Small intestine (tissue), 7 donors: ENCODE results near the gene IGF1R. TPM values are rescaled to one million over a fixed set of nuclear protein-coding genes. Genes with fewer than 3 reads are reported as not detected.
A peak's percentile ranks its signal among the peaks of the same experiment; 100 is the strongest.

ENCODE experiments used
- DNase-seq, 2 donors: peaks; one replicate each; pipeline versions ENCODE4 v3.0.0 to v3.0.0-alpha.2; 2013
- FAIRE-seq: peaks from 2 replicates; lab custom pipeline; 2012; peaks lifted over from hg19 to GRCh38; lab: Jason Lieb, UNC
- H3K27ac ChIP-seq, 3 donors: one replicate each; pipeline ENCODE4 v1.5.1; 2013; ENCODE audit warnings: low read length in 2 of 3, mild to moderate bottlenecking in 2 of 3, control low read depth in 1 of 3, inconsistent platforms in 1 of 3, low read depth in 1 of 3, moderate library complexity in 1 of 3
- H3K27me3 ChIP-seq, 3 donors: one replicate each; pipeline ENCODE4 v1.6.1; 2013; ENCODE audit warnings: low read length in 3 of 3, inconsistent platforms in 1 of 3; ENCODE audit not compliant: control insufficient read depth in 3 of 3, insufficient read depth in 3 of 3
- H3K36me3 ChIP-seq, 3 donors: one replicate each; pipeline ENCODE4 v1.6.1; 2013; ENCODE audit warnings: low read length in 3 of 3, inconsistent platforms in 1 of 3, low read depth in 1 of 3, mild to moderate bottlenecking in 1 of 3, moderate library complexity in 1 of 3; ENCODE audit not compliant: control insufficient read depth in 3 of 3, insufficient read depth in 2 of 3
- H3K4me1 ChIP-seq, 3 donors: one replicate each; pipeline ENCODE4 v1.6.1; 2013; ENCODE audit warnings: low read length in 2 of 3, inconsistent platforms in 1 of 3, low read depth in 1 of 3, mild to moderate bottlenecking in 1 of 3, moderate library complexity in 1 of 3; ENCODE audit not compliant: control insufficient read depth in 3 of 3, insufficient read depth in 2 of 3
- H3K4me3 ChIP-seq, 3 donors: one replicate each; pipeline ENCODE4 v1.5.1; 2013; ENCODE audit warnings: low read length in 3 of 3, control low read depth in 1 of 3, inconsistent platforms in 1 of 3, low read depth in 1 of 3, mild to moderate bottlenecking in 1 of 3, moderate library complexity in 1 of 3
- H3K9me3 ChIP-seq, 2 donors: one replicate each; pipeline ENCODE4 v1.6.1; 2013; ENCODE audit warnings: low read depth in 1 of 2, low read length in 1 of 2; ENCODE audit not compliant: control insufficient read depth in 2 of 2, insufficient read depth in 1 of 2
- WGBS, 3 donors: extraction: QIAGEN DNeasy Blood & Tissue Kit; methylation state at CpG; one replicate each; pipeline ENCODE4 v1.1.7; 2013; 5-methylcytosine and 5-hydroxymethylcytosine counted together
- polyA plus RNA-seq, 4 donors: library from polyadenylated mRNA; stranded (reverse) in 3 of 4; unstranded in 1 of 4; fragments of 200-250 nt in 3 of 4; fragments of 120-200 nt in 1 of 4; gene quantifications; one replicate each; pipeline versions ENCODE4 v1.2.1 to v1.2.3, GENCODE V29; 2013
- donor health status: healthy with polysubstance abuse.
- donor health status: control.
- donor health status: control.
- donor health status: Bipolar disorder and iron deficiency.
- donor health status: healthy.

The IGF1R gene
- polyA plus RNA-seq, 4 donors, result 0.54 to 27.9 (median 3.8) TPM

DNA sequence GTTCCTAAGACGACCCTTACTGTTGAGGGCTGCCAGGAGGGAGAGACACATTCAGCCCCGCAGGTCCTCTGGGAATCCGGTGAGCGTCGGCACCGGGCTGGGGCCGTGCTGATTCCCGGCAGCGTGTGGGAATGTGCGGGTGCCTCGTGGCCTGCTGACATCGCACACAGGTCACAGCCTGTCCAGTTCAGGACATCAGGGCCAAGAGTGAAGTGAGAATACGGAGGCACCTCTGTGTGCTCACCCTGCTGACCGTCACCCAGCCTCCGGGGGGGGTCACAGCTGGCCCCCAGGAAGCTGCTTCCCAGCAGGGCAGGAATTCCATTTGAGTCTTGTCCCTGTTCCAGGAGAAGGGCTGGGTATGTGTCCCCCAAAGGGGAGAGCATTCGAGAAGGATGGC lies 305.6 kb downstream of the IGF1R start:
- no peak for FAIRE-seq
- 78 to 89% (median 89%) methylated on average over 16 of the region's 16 CpGs for WGBS, 3 donors
- Histone ChIP-seq H3K27me3 (no peaks in the 10 kb centered on the region), H3K4me1 (no peaks in the 10 kb centered on the region), H3K27ac (peak overlapping the region in 1 of 3 donors; percentile 87), H3K9me3 (no peaks in the 10 kb centered on the region), H3K36me3 (peaks cover 0 to 84% (median 9%) of the 10 kb centered on the region in 3 donors), H3K4me3 (no peak overlapping the region)
- DNase-seq, result no peak

GRCh38 chr15:98954411-98954810 lies 306.1 kb downstream of the IGF1R start:
- Histone ChIP-seq H3K4me3 (no peak overlapping the region), H3K27me3 (no peaks in the 10 kb centered on the region), H3K4me1 (no peaks in the 10 kb centered on the region), H3K9me3 (no peaks in the 10 kb centered on the region), H3K36me3 (peaks cover 0 to 83% (median 7%) of the 10 kb centered on the region in 3 donors), H3K27ac (peak overlapping the region in 2 of 3 donors; percentile 13 to 41)
- no peak for FAIRE-seq
- WGBS, 3 donors, result 58 to 87% (median 77%) methylated on average over 5 of the region's 5 CpGs
- no peak for DNase-seq

DNA sequence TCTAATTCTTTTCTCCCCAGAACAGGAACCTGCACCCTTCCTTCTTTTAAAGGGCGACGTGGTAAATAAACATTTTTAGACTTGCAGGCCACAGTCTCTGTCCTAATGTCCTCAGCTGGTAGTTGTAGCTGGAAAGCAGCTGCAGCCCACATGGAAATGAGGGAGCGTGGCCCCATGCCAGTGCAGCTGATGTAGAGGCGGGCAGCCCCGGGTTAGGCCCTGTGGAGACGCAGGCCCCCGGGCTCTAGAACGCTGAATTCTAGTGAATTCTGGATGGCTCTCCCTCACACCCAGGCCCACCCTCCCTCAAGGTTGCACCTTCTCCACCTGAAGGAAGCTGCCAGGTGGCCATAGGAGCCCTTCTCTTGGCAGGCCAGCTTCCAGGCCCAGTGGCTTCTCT lies 307.0 kb downstream of the IGF1R start:
- Histone ChIP-seq H3K27ac (peak overlapping the region in 2 of 3 donors; percentile 17 to 41), H3K36me3 (peaks cover 3 to 81% (median 5%) of the 10 kb centered on the region in 3 donors), H3K4me3 (no peak overlapping the region), H3K4me1 (no peaks in the 10 kb centered on the region), H3K27me3 (no peaks in the 10 kb centered on the region), H3K9me3 (peaks cover 0 to 3% of the 10 kb centered on the region in 2 donors)
- WGBS, 3 donors, result 72 to 93% (median 91%) methylated on average over 8 of the region's 8 CpGs
- FAIRE-seq (no peak), DNase-seq (no peak)

GRCh38 chr15:98955961-98956723 lies 307.8 kb downstream of the IGF1R start:
- H3K27me3 ChIP-seq, result no peaks in the 10 kb centered on the region
- H3K9me3 ChIP-seq, result peaks cover 0 to 10% of the 10 kb centered on the region in 2 donors
- 78 to 91% (median 85%) methylated on average over 25 of the region's 25 CpGs for WGBS, 3 donors
- no peak overlapping the region for H3K27ac ChIP-seq
- peaks cover 3 to 82% (median 5%) of the 10 kb centered on the region in 3 donors for H3K36me3 ChIP-seq
- FAIRE-seq, result no peak
- H3K4me3 ChIP-seq, result no peak overlapping the region
- no peaks in the 10 kb centered on the region for H3K4me1 ChIP-seq
- no peak for DNase-seq

- Histone ChIP-seq H3K27me3 (no peaks in the 10 kb centered on the region), H3K36me3 (peaks cover 3 to 80% (median 5%) of the 10 kb centered on the region in 3 donors), H3K9me3 (peaks cover 0 to 18% of the 10 kb centered on the region in 2 donors), H3K27ac (no peak overlapping the region), H3K4me1 (no peaks in the 10 kb centered on the region), H3K4me3 (no peak overlapping the region)
- FAIRE-seq (no peak), DNase-seq (no peak)
- WGBS, 3 donors, result 89 to 92% (median 92%) methylated on average over 39 of the region's 39 CpGs
These were observed 308.6 kb downstream of the IGF1R start for GRCh38 chr15:98956796-98957553.

DNA sequence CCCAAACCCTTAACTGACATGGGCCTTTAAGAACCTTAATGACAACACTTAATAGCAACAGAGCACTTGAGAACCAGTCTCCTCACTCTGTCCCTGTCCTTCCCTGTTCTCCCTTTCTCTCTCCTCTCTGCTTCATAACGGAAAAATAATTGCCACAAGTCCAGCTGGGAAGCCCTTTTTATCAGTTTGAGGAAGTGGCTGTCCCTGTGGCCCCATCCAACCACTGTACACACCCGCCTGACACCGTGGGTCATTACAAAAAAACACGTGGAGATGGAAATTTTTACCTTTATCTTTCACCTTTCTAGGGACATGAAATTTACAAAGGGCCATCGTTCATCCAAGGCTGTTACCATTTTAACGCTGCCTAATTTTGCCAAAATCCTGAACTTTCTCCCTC lies 309.3 kb downstream of the IGF1R start:
- no peaks in the 10 kb centered on the region for H3K27me3 ChIP-seq
- H3K27ac ChIP-seq, result no peak overlapping the region
- no peaks in the 10 kb centered on the region for H3K4me1 ChIP-seq
- DNase-seq, result no peak
- H3K36me3 ChIP-seq, result peaks cover 3 to 80% (median 5%) of the 10 kb centered on the region in 3 donors
- peaks cover 0 to 25% of the 10 kb centered on the region in 2 donors for H3K9me3 ChIP-seq
- WGBS, 3 donors, result 72 to 74% (median 73%) methylated on average over 6 of the region's 6 CpGs
- no peak for FAIRE-seq
- H3K4me3 ChIP-seq, result no peak overlapping the region

DNA sequence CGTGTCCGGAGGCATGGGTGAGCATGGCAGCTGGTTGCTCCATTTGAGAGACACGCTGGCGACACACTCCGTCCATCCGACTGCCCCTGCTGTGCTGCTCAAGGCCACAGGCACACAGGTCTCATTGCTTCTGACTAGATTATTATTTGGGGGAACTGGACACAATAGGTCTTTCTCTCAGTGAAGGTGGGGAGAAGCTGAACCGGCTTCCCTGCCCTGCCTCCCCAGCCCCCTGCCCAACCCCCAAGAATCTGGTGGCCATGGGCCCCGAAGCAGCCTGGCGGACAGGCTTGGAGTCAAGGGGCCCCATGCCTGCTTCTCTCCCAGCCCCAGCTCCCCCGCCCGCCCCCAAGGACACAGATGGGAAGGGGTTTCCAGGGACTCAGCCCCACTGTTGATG lies 309.7 kb downstream of the IGF1R start:
- no peak for FAIRE-seq
- WGBS, 3 donors, result 94 to 97% (median 96%) methylated on average over 11 of the region's 11 CpGs
- DNase-seq, result no peak
- Histone ChIP-seq H3K36me3 (peaks cover 3 to 77% (median 5%) of the 10 kb centered on the region in 3 donors), H3K9me3 (peaks cover 0 to 25% of the 10 kb centered on the region in 2 donors), H3K27ac (no peak overlapping the region), H3K4me1 (no peaks in the 10 kb centered on the region), H3K27me3 (no peaks in the 10 kb centered on the region), H3K4me3 (no peak overlapping the region)

DNA sequence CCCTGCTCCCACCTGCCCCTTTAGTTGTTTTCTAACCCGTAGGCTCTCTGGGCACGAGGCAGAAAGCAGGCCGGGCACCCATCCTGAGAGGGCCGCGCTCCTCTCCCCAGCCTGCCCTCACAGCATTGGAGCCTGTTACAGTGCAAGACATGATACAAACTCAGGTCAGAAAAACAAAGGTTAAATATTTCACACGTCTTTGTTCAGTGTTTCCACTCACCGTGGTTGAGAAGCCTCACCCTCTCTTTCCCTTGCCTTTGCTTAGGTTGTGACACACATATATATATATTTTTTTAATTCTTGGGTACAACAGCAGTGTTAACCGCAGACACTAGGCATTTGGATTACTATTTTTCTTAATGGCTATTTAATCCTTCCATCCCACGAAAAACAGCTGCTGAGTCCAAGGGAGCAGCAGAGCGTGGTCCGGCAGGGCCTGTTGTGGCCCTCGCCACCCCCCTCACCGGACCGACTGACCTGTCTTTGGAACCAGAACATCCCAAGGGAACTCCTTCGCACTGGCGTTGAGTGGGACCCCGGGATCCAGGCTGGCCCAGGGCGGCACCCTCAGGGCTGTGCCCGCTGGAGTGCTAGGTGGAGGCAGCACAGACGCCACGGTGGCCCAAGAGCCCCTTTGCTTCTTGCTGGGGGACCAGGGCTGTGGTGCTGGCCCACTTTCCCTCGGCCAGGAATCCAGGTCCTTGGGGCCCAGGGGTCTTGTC lies 310.7 kb downstream of the IGF1R start:
- Histone ChIP-seq H3K27me3 (no peaks in the 10 kb centered on the region), H3K4me3 (no peak overlapping the region), H3K36me3 (peaks cover 3 to 67% (median 5%) of the 10 kb centered on the region in 3 donors), H3K27ac (no peak overlapping the region), H3K4me1 (no peaks in the 10 kb centered on the region), H3K9me3 (peaks cover 0 to 25% of the 10 kb centered on the region in 2 donors)
- no peak for FAIRE-seq
- WGBS, 3 donors, result 89 to 93% (median 90%) methylated on average over 22 of the region's 22 CpGs
- no peak for DNase-seq
